GM20431 (cell line): ENCODE measurements around the gene GMPPB.
"Not testable (repeated sequence)": the region's sequence is repeated elsewhere in the genome, so short reads cannot be mapped to it uniquely, and the experiment has no call there.

Experiments used
- in situ Hi-C: fragments of 300-500 bp; cut with MseI, MboI; formaldehyde crosslinking; loops from one replicate; pipeline ENCODE4 v1.15.0; 2020; ENCODE audit warnings: low sequenced_read_pairs; ENCODE audit not compliant: unreplicated experiment

The GMPPB gene

GRCh38 chr3:49695350-49696015 is 28.3 kb downstream of the GMPPB start:
- in situ Hi-C loops: not testable (repeated sequence)

GRCh38 chr3:49694409-49695070 is 29.2 kb downstream of the GMPPB start:
- in situ Hi-C loops: not testable (repeated sequence)

- in situ Hi-C loops: not testable (repeated sequence)
These were observed 32.3 kb downstream of the GMPPB start for GRCh38 chr3:49691481-49691880.

DNA sequence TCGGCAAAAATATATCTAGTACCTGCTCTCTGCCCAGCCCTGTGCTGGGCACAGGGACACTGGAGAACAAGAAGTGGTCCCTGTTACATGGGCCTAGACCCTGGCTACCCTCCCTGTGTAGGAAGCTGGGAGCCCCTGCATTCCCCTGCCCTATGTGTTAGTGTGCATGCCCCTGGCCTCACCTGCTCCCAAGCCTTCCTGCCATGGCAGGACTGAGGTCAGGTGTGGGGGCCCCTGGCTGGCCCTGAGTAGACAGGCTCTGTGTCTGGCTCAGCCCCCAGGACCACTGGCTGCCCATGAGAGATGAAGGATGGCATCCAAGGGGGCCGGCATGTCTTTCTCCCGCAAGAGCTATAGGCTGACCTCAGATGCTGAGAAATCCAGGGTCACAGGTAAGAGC is 32.9 kb downstream of the GMPPB start:
- in situ Hi-C loops: not testable (repeated sequence)

- in situ Hi-C loops: not testable (repeated sequence)
These were observed 33.7 kb downstream of the GMPPB start for GRCh38 chr3:49689908-49690624.

- in situ Hi-C loops: no loop called here
These were observed 34.5 kb downstream of the GMPPB start, which contains the start of the genes MST1 and RNF123 for GRCh38 chr3:49689046-49689907. TSS of gene MST1 (minus strand) at chr3:49689474. CDS start at chr3:49688691, 783 bp downstream. TSS of gene RNF123 (plus strand) at chr3:49689557. CDS start at chr3:49691166, 1,609 bp downstream.

DNA sequence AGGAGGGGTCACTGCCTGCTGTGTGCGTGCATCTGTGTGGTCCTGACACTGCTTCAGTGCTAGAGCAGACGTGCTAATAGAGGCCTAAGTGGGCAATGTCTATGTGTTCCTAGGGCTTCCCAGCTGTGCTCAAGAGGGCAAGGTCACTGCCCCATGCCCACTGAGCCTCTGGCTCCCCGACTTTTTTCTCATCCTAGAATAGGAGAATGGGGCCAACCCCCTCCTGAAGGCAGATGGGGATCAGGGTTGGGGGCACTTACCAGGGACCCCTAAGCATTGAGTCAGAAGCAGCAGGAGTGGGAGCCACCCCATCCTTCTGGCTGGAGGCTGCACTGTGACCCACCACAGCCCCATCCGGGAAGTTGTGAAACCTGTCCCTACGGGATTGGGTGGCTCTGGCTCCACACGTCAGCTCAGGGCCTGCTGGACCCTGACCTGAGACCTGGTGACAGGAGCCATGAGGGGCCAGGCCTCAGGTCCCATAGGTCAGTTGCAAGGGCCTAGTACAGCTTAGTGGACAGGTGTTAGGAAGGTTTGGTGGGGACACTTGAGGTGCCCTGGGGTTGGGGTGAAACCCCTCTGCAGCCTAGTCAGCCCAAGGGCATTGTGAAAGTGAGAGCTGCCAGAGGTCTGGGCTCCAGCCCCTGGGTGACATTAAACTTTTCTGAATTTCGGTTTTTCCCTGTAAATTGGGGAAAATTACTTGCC is 35.3 kb downstream of the GMPPB start:
- in situ Hi-C loops: not testable (repeated sequence)

- in situ Hi-C loops: not testable (repeated sequence)
These were observed 36.3 kb downstream of the GMPPB start for GRCh38 chr3:49687424-49687795.

DNA sequence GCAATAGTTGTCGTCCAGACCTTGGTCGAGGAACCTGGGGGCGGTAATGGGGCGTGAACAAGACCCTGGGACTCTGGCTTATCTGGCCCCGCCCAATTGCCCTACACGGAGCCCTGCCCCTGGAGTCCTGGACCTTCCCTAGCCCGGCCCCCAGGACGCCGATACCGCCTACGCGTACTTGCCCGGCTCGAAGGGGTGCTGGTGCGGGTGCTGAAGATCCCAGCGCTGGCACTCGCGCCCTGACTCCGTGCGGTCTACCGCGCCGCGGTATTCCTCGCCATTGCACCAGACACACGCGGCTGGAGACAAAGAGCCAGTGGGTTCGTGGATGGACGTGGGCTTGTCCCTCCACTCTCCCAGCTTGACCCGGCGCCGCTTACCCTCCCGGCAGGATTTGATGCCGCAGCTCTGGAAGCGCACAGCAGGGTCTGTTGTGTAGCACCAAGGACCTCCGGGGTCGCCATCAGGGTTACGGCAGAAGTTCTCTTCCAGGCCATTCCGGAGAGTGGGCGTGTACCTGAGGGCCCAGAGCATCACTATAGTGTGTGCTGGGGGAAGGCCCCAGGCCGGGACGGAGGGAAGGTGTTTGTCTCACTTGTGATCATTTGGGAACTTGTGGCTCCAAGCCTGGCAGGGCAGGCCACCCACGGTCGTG is 36.9 kb downstream of the GMPPB start:
- in situ Hi-C loops: not testable (repeated sequence)

- in situ Hi-C loops: not testable (repeated sequence)
These were observed 37.4 kb downstream of the GMPPB start for GRCh38 chr3:49686346-49686745.

- in situ Hi-C loops: not testable (repeated sequence)
These were observed 37.9 kb downstream of the GMPPB start for GRCh38 chr3:49685846-49686245.

DNA sequence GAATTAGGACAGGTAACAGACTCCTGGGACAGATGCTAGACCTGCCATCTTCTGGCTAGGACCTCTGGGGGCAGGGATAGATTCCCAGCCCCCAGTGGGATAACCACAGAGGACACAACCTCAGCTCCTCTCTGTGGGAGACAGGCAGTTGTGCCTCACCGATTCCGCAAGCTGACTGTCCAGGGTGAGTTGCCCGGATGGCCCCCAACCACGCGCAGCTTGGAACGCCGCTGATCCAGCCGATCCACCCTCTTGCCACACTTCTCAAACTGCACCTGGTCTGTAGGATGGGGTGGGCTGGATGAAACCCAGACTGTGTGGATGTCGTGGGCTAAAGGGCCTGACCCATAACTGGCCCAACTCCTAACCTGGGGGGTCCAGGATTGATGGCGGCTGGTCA is 38.6 kb downstream of the GMPPB start:
- in situ Hi-C loops: not testable (repeated sequence)

DNA sequence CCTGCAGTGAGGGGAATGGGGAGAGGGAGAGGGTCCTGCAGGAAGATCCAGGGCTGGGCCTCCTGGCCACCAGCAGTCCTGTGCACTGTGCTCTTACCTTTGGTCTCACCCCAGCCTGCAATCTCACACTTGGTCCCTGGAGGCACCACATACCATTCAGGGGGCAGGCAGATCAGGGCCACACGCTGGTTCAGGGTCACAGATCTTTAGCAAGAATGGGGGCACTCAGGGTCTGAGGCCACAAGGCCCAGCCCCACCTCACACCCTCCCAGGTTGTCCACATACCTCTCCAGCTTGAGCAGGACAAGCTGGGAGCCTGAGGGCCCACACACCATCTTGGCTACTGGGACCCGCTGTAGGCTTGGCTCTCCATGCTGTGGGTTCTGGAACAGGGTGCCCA is 39.3 kb downstream of the GMPPB start:
- in situ Hi-C loops: not testable (repeated sequence)

- in situ Hi-C loops: no loop called here
These were observed 40.6 kb downstream of the GMPPB start for GRCh38 chr3:49683162-49683561.

GRCh38 chr3:49681543-49681942 is 42.2 kb downstream of the GMPPB start:
- in situ Hi-C loops: no loop called here

- in situ Hi-C loops: no loop called here
These were observed 42.6 kb downstream of the GMPPB start for GRCh38 chr3:49681232-49681522.

- in situ Hi-C loops: no loop called here
These were observed 43.1 kb downstream of the GMPPB start for GRCh38 chr3:49680493-49681231.

GRCh38 chr3:49675912-49676311 is 47.8 kb downstream of the GMPPB start:
- in situ Hi-C loops: no loop called here
